GM18858 (cell line): ENCODE measurements around the gene FRY.
A peak's percentile ranks its signal among the peaks of the same experiment; 100 is the strongest.
"Not testable (repeated sequence)": the region's sequence is repeated elsewhere in the genome, so short reads cannot be mapped to it uniquely, and the experiment has no call there.

Source experiments
- ATAC-seq: cut with Tn5 transposase; IDR thresholded peaks from one replicate; pipeline ENCODE4 v1.9.1; 2021; ENCODE audit not compliant: unreplicated experiment

Gene FRY

DNA sequence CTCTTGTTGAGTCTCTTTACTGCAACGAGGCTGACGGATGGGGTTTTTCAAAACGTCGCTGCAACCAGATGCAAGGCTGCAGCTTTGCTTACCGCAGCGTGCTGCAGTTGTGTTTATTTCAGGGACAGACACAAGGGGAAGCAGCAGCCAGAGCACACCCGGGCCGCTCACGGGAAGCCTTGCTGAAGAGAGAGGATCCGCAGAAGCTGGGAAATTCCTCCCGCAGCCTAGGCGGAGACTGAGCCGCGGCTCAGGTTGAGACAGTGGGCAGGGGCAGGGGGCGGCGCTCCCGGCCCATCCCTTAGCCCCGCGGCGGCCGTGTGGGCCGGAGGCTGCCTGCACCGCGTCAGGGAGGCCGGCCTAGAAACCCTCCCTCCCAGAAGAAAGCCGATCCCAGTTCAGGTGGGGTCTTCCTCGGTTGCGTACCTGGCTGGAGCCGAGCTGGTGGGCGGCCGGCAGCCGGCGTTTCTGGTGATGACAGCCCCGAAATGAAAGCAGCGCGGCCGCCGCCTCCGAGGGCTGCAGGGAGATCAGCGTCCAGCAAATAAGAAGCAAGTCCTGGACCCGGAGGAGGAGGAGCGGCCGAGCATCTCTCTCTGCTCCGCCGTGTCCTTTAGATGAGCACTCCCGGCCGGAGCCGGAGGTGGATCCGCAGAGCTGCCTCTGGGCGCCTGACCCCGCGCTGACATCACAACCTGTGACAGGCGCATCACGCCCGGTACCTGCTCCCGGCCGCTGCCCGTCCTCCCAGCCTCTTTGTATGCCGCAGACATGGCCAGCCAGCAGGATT lies at the start of gene FRY:
Gene FRY (plus strand): TSS at position 750 of the 790 bp plus-strand sequence. CDS start 22 bp downstream, at position 772.
- ATAC-seq: peak; percentile 73

DNA sequence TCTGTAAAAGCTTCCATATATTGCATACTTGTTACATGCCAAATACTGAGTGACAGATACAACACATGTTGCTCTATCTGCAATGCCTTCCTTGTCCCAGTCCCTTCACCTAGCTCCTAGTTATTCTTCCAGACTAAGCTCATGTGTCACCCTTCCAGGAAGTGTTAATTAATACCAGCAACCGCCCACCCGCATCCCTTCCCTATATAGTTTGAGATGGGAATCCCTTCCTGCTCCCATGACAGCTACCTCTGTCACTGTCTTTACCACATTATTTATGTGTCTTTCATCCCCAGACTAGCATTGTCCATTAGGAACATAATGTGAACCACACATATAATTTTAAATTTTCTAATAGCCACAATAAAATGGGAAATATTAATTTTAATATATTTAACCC lies 49.5 kb upstream of the FRY start:
- no peak for ATAC-seq

DNA sequence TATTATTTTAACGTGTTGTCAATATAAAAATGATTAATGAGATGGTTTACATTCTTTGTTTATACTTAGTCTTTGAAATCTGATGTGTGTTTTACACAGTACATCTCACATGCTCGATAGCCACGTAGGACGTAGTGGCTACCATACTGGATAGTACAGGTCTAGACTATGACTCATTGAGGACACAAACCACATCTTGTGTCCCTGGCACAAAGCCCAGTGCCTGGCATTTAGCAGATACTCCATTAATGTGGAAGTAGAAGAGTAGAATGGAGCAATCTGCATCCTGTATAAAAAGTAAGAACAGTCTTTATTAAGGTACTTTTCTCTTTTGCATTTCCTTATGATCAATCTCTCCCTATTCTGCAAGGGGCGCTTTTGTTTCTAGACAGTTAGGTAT lies 49.0 kb upstream of the FRY start:
- no peak for ATAC-seq

DNA sequence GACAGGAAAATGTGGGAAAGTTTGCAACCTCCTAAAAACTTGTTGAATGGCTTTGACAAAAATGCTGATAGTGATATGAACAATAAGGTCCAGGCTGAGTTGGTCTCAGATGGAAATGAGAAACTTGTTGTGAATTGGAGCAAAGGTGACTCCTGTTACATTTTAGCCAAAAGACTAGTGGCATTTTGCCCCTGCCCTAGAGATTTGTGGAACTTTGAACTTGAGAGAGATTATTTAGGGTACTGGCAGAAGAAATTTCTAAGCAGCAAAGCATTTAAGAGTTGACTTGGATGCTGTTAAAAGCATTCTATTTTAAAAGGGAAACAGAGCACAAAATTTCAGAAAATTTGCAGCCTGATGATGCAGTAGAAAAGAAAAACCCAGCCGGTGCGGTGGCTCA lies 47.9 kb upstream of the FRY start:
- not testable (repeated sequence) for ATAC-seq

DNA sequence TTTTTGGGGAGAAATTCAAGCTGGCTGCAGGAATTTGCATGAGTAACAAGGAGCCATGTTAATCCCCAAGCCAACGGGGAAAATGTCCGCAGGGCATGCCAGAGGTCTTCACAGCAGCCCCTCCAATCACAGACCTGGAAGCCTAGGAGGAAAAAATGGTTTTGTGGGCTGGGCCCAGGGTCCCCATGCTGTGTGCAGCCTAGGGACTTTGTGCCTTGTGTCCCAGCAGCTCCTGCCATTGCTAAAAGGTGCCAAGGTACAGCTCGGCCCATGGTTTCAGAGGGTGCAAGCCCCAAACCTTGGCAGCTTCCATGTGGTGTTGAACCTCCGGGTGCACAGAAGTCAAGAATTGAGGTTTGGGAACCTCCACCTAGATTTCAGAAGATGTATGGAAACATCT lies 47.2 kb upstream of the FRY start:
- not testable (repeated sequence) for ATAC-seq

DNA sequence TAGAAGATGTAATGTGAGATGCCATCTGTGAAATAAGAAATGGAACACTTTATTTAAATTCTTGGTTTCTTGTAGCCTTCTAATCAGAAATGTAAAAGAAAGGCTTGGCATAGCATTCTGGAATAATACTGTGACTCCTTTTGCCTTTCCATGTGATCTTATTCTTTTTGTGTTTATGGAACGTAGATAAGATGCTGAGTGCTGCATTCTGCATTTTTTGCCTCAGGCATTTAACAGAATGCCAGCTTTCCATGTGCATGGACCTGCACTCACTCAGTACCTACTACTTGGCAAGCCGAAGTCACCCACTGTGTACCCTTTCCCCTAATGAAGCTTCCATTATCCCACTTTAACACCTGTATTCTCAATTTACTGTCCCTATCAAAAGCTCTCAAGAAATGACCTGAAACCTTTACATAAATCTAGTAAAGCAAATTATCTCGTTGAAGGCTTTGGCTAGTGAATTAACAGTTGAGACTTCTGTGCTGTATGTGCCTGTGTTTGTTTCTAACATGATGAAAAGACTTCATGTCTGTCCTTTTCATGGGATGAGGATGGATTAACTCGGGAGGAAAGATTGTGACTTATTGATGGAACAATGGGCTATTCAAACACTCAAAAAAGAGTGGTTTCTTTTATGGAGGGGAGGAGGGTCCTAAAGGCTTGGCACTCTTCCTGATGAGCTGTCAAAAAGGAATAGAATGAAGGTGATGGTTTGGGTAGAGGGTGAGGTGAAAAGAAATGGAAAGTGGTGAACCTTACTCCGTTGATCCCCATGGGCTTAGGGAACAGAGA lies 44.7 kb upstream of the FRY start:
- no peak for ATAC-seq

DNA sequence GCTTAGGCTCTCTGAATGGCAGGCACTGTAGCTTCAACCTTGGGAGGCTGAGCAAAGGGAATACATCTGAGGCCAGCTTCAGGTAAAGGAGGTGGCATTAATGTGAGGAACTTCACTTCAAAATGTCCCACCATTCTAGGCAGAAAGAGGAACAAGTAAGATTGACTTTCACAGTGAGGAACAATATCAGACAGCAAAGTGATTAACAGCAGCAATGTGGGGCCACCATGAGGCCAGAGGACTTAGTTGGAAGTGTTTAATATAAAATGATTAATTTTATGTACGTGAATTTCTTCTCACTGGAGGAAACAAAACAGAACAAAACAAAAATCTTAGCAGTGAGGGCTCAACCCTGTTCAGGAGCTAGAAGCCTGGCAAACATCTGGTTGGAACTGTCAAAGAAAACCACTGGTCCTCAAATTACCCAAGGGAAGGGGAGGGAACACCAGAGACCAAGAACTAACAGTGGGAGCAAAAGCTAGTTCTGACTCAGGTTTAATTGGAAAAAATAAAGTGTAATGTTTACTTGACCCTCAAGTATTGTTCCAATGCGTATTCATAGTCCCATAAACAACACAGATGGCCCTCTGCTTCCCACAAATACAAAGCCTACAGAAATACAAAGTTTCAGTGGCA lies 43.9 kb upstream of the FRY start:
- no peak for ATAC-seq

DNA sequence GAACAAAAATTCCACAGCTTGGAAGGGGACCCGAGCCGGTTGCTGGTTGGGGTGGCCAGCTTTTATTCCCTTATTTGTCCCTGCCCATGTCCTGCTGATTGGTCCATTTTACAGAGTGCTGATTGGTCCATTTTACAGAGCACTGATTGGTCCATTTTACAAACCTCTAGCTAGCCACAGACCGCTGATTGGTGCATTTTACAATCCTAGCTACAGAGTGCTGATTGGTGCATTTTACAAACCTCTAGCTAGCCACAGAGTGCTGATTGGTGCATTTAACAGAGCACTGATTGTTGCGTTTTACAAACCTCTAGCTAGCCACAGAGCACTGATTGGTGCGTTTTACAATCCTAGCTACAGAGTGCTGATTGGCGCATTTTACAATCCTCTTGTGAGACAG lies 37.2 kb upstream of the FRY start:
- ATAC-seq: not testable (repeated sequence)

DNA sequence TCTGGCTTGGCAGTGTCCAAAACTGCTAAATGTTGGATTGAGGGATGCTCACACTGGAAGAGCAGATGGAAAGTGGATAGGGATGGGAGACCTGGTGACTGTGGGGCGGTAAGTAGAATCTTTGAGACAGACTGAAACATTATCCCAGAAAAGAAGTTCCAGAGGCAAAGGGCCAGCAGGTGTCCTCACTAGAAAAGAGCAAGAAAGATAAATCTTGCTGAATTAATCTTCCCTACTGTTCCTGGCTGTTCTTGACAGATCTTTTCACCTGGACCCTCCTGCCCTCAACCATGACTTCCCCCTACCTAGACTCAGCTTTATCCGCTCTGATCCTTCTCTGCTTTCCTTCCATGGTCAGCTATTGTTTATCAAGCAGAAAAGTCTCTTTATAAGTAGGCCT lies 35.0 kb upstream of the FRY start:
- ATAC-seq: no peak

DNA sequence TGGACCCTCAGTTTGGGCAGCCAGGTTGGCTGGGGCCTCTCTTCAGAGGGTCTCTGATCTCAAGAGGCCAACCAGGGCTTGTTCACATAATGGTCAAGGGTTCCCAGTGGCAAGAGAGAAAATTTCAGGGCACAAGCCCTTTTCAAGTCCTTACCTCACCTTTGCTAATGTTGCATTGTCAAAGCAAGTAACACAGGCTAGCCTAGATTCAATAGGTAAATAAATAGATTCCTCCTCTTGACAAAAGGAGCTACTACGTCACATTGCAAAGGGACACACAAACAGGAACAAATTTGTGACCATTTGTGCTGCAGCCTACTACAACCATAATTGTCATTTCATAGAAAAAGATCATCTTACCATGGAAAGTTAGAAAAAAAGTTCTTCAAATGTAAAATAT lies 33.9 kb upstream of the FRY start:
- ATAC-seq: no peak

DNA sequence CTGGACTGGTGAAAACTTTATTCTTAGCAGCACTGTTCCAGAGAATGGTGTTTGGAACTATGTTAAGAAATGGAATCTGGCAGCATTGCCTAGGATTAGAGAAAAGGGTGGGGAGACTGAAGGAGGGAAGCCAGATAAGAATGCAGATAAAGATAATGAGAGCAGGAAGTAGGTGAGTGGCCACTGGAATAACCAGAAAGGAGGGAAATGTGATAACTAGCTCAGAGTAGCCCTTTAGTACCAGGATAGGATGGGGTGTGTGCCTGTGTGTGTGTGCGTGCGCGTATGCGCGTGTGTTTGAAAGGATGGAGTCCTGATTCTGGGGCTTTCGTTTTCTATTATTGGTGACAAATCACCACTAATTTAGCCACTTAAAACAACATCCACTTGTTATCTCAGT lies 33.4 kb upstream of the FRY start:
- no peak for ATAC-seq

DNA sequence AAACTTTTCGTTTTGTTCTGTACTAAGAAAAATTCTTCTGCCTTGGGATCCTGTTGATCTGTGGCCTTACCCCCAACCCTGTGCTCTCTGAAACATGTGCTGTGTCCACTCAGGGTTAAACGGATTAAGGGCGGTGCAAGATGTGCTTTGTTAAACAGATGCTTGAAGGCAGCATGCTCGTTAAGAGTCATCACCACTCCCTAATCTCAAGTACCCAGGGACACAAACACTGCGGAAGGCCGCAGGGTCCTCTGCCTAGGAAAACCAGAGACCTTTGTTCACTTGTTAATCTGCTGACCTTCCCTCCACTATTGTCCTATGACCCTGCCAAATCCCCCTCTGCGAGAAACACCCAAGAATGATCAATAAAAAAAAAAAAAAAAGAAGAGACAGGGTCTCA lies 30.8 kb upstream of the FRY start:
- not testable (repeated sequence) for ATAC-seq

DNA sequence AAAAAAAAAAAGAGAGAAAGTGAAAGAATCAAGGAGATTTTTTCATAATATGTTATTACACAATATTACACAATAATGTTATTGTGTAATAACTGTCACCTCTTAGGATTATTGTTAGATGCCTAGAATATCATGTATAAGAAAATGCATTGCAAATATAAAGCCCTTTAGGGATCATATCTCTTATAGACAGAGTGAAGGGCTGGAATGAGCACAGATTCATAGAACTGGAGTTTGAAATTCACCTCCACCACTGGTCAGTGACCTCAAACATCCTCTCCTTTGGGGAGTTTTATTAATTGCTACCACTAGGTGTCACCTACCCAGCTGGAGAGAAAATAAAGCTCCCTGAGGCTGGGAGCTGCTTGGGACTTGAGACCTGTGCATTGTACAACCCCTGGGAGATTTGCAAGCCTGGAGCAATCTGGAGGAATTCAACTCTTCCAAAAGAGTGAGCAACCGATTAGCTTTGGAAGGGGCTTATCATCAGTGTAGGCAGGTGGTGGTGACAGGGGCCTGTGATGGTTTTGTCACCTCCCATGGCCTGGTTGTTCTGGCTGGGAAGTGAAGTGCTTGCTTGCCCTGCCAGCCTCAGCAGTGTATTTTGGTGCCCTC lies 30.3 kb upstream of the FRY start:
- peak; percentile 93 for ATAC-seq

DNA sequence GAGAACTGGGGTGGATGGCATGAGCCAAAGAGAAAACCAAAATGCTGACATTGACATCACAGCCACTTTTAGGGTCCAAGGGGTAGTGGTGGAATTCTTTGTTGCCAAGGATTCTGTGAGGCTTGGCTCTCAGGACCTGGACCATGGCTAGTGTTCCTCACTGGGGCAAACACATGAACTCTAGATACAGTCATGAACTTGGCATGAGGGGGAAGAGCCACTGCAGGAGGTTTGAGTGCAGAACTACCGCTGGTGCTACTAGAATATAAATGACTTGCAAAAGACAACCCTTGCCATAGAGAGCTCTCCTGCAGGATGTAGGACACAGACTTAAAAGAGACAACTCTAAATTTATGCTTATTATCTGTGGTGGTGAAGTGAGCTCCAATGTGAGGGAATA lies 29.8 kb upstream of the FRY start:
- no peak for ATAC-seq

DNA sequence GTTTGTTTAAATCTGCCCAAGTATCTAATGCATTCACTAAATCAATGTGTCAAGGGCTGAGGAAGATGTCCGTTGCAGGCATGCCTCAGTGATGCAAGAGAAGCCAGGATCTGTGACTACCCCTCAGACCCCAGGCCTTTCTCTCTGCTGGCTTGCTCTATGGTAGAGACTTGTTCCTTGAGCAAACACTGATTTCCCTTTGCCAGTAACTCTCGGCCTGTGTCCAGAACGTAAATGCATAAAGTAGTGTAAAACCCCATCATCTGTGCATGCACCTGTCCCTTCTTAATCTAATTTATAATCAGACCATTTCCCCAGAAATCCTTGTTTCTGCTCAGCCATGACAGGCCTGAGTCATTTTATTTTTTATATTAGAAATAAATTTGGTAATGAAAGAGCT lies 28.7 kb upstream of the FRY start:
- no peak for ATAC-seq

DNA sequence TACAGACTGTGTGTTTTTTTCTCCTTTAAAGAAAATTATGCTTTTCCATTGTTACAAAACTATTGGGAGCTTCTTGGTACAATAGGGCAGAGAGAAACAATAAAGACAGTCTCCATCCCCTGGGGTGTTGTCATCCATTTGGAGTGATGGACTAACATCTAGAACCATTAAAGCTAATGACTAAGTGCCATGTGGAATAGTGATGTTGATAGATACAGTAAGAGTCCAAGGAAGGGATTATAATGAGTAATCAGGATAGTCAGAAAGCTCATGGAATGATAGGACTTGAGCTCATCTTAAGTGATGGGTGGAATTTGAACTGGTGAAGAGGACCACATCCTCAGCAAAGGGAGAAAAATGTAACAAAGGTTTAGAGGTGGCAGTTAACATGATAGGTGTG lies 24.1 kb upstream of the FRY start:
- ATAC-seq: no peak

DNA sequence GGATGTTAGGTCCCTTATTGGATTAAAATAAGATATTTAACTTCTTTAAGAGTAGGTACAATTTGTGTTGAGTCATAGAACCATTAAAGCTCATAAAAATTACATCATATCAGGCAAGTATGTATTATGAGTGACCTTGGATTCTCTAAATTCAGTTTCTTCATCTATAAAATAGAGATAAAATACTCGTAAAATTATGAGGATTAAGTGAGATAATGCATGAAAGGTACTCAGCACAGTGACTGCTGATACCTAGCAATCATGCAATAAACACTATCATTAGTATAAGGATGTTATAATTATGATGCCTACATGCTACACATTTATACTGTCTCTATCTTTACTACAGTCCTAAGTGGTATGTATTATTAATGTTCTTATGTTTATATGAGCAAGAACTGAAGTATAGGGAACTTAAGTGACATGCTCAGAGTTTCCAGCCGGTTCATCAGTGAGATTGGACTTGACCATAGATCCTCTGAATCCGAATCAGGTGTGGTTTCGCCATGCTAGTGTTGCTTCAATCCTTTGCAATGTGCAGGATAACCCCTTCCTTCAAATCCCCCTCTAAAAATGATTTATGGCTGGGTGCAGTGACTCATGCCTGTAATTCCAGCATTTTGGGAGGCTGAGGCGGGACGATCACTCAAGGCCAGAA lies 22.9 kb upstream of the FRY start:
- ATAC-seq: no peak

DNA sequence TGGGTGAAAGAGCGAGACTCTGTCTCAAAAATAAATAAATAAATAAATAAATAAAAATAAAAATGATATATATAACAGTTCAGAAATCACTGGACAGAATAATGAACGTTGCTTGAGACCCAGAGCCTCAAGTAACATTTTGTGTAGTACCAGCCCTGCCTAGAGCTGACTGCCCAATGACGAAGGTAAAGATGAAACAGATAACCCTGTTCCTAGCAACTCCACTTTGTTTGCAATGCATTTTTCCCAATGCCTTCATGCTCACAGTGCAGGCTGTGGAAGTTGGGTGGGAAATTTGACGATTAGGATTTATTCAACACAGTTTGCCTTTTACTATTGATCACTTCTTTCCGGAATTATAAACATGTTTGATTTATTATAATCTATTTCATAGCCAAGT lies 22.2 kb upstream of the FRY start:
- ATAC-seq: no peak

DNA sequence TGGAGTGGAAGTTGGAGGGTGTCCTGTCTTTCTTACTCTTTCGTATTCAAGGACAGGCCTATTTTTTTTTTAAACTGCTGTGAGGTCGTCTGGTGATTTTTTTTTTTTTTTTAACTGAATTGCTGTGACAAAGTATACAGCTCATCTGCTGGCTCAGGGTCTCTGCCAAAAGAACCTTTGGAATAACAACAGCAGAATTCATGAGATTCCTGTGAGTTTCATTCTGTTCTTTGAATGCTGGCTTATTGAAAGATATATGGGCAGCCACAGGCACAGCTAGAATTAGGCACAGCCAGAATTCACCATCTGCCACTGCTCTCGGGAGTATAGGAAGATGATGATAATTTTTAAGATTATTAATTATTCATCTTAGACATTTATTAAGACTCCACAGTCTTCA lies 21.4 kb upstream of the FRY start:
- no peak for ATAC-seq

DNA sequence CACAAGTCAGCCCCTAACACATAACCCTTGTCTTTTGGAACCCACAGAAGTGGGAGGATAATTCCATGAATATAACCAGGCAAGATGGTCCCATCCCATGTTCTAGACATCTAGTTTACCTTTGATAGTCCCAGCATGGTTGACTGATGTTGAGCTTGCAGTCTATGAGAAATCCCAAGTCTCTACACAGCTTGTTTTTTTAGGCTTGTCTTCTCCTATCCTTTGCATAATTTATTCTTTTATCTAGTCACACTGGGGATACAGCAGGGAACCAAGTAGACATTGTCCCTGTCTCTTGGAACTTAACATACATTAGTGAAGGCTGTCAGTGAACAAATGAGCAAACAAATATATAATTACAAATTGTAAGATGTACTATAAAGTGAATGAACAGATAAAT lies 19.6 kb upstream of the FRY start:
- ATAC-seq: no peak

DNA sequence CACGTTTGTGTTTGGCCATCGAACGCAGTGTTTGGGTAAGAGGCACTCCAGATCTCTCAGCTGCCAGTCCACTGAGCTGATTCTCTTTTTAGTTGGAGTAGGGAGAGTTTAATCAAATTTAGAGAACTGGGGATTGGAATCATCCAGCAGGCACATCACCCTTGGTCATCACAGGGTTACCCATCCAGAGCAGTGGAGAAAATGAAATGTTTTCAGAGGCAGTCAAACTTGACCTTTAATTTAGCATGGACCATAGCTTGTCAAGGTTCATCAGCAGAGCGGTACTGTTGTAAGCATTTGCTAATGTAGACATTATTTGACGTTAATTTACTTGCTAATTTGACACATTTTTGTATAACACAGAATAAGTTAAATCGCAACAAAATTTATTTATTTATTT lies 18.4 kb upstream of the FRY start:
- no peak for ATAC-seq
